ENCODE data around the gene SENP3.

GRCh38 chr17:7586673-7587419 lies 25.1 kb downstream of the SENP3 start:
- TF ChIP-seq EZH2 (IDR thresholded peaks at IDR 0.05; ENCODE audit: borderline replicate concordance) (no peak), CTCF (IDR thresholded peaks at IDR 0.05; ENCODE audit: poor library complexity) (peak; percentile 19)
